GM10266 (cell line): ENCODE measurements around the gene C1orf232.
A peak's percentile ranks its signal among the peaks of the same experiment; 100 is the strongest.

Experiments used
- DNase-seq: peaks from one replicate; pipeline ENCODE4 v3.0.0; 2012; ENCODE audit errors: extremely low spot score
- CTCF ChIP-seq: IDR thresholded peaks from 2 replicates; pipeline ENCODE4 v1.5.1; 2012; ENCODE audit warnings: mild to moderate bottlenecking, low read depth; ENCODE audit not compliant: control insufficient read depth, insufficient read depth; ENCODE audit errors: missing control alignments

C1orf232 gene

GRCh38 chr1:26161415-26162219 lies 7.1 kb downstream of the C1orf232 start:
- DNase-seq = peak; percentile 66
- TF ChIP-seq CTCF = peak; percentile 16

- no peak for TF ChIP-seq CTCF
- no peak for DNase-seq
These were observed 8.0 kb downstream of the C1orf232 start for GRCh38 chr1:26160527-26161414.

GRCh38 chr1:26159743-26160039 lies 9.1 kb downstream of the C1orf232 start:
- no peak for TF ChIP-seq CTCF
- no peak for DNase-seq

- no peak for TF ChIP-seq CTCF
These were observed 9.6 kb downstream of the C1orf232 start, which contains the start of gene FAM110D for GRCh38 chr1:26158908-26159742. Gene FAM110D, plus strand, starts transcription at chr1:26159079. Its CDS starts 2,213 bp downstream, at chr1:26161292.

GRCh38 chr1:26158271-26158907 lies 10.4 kb downstream of the C1orf232 start:
- no peak for TF ChIP-seq CTCF
- no peak for DNase-seq

More at GRCh38 chr1:26158908-26159742, 9.6 kb downstream of the C1orf232 start, which contains the start of gene FAM110D:
- DNase-seq = no peak

GRCh38 chr1:26156285-26157038 lies 12.3 kb downstream of the C1orf232 start:
- DNase-seq = no peak
- TF ChIP-seq CTCF = no peak
